GM12873 (cell line): Measurements from ENCODE around the gene GALNT14.

Experiments
- CTCF ChIP-seq: IDR thresholded peaks from 2 replicates; pipeline ENCODE4 v1.5.1; 2012; ENCODE audit warnings: low read depth, mild to moderate bottlenecking, moderate library complexity, low read length, control low read depth; ENCODE audit not compliant: insufficient read depth; ENCODE audit errors: missing control alignments

The GALNT14 gene

GRCh38 chr2:31086590-31086989 lies 51.6 kb downstream of the GALNT14 start:
- no peak for TF ChIP-seq CTCF

- TF ChIP-seq CTCF, result no peak
Measured at GRCh38 chr2:31083234-31083993, 54.8 kb downstream of the GALNT14 start.

- TF ChIP-seq CTCF, result no peak
Measured at GRCh38 chr2:31082002-31082401, 56.2 kb downstream of the GALNT14 start.

GRCh38 chr2:31081492-31081891 lies 56.7 kb downstream of the GALNT14 start:
- no peak for TF ChIP-seq CTCF

GRCh38 chr2:31080361-31080760 lies 57.9 kb downstream of the GALNT14 start:
- no peak for TF ChIP-seq CTCF

- TF ChIP-seq CTCF, result peak; percentile 27
Measured at GRCh38 chr2:31079665-31080064, 58.6 kb downstream of the GALNT14 start.

GRCh38 chr2:31078579-31079105 lies 59.6 kb downstream of the GALNT14 start:
- no peak for TF ChIP-seq CTCF
